HG02759 (cell line): ENCODE results near the gene OR7A17.

Experiments
- ATAC-seq: cut with Tn5 transposase; IDR thresholded peaks from one replicate; pipeline ENCODE4 v1.9.1; 2021; ENCODE audit warnings: mild to moderate bottlenecking, moderate library complexity; ENCODE audit not compliant: unreplicated experiment

OR7A17 gene

GRCh38 chr19:14886032-14886431 is at the start of gene OR7A17:
TSS of gene OR7A17 (minus strand) at chr19:14886132. CDS start at chr19:14881355, 4,777 bp downstream.
- ATAC-seq: no peak

DNA sequence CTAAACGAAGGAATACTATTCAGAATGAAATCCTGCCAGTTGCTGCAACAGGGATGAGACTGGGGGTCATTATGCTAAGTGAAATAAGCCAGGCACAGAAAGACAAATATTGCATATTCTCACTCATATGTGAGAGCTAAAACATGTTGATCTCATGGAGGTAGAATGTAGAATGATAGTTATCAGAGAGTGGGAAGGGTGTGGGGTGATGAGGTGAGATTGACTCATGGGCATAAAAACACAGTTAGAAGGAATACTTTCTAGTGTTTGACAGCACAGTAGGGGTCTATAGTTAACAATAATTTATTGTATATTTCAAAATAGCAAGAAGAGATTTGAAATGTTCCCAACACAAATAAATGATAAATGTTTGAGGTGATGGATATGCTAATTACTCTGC is 47.6 kb upstream of the OR7A17 start:
- ATAC-seq: no peak

- ATAC-seq: no peak
Measured at GRCh38 chr19:14916848-14917247, 30.9 kb upstream of the OR7A17 start.

DNA sequence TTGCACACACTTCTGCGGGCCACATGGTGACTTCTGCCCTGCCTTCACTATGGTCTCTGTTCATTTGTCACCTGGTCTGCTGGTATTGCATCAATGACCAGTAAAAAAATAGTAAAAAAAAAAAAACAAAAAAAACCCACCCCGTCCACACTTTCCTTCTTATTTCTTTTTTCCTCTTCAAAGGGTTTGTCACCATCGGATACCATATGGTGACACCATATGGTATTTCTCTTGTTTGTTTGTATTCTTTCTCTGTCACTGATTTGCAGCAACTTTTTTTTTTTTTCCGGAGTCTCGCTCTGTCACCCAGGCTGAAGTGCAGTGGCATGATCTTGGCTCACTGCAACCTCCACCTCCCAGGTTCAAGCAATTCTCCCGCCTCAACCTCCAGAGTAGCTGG is 29.2 kb upstream of the OR7A17 start:
- ATAC-seq: no peak

DNA sequence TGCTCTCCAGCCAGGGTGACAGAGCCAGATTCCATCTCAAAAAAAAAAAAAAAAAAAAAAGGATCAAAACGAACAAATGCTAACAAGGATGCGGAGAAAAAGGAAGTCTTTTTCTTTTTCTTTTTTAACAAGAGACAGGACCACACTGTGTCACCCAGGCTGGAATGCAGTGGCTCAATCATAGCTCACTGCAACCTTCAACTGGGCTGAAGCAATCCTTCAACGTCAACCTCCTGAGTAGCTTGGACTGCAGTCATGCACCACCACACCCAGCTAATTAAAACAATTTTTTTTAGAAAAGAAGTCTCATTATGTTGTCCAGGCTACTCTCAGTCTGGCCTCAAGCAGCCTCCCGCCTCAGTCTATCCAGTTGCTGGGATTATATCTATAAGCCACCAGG is 20.8 kb upstream of the OR7A17 start:
- ATAC-seq: no peak

DNA sequence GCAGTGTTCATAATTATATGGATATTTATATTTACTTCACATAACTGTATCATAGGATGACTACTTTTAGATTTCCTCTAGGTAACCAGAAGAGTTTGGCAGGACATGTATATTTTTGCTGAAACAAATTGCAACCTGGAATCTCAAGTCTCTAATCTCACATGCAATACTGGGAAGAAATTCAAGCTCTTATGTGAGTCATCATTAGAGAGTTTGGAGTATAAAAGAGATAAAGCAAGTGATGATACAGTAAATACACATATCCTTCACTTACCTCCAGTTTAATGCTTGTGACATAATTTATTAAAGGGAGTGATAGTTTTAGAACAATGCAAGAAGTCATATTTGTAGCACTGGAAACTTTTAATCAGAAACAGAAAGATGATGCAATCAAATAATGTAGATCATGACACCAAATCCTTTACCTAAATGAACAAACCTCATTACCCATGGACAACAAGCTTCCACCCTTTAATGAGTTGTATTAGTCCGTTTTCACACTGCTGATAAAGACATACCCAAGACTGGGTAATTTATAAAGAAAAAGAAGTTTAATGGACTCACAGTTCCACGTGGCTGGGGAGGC is 15.8 kb upstream of the OR7A17 start:
- ATAC-seq: no peak

DNA sequence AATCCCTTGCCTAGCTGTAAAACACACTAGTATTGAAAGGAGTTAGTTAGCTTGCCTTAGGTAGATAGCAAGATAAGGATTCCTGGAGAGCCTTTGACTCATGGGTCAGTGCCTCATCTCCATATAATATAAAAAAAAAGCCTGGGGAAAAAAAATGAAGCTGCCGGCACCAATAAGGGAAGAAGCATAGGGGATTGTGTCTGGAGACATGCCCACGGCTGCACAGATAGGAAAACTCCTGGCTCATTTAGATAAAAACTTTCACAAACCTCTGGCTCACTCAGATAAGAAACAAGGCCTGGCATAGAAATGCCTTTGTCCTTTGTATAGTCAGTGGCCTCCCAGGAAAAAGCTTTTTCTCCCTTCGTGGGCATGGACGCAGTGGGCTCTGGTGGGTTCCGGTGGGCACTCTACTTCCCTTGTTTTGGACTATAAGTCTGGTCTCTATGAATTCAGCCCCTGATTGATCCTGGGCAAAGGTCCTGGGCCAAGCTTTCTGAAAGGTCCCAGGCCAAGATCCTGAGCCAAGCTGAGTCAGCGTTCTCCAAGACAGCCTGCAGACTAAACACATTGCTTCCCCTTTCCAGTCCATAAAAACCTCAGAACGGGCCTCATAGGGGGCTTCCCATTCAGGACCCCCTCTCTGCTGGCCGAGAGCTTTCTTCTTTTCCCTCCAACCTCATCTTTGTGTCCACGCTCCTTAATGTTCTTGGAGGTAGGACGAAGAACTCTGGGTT is 4.9 kb upstream of the OR7A17 start:
- no peak for ATAC-seq

DNA sequence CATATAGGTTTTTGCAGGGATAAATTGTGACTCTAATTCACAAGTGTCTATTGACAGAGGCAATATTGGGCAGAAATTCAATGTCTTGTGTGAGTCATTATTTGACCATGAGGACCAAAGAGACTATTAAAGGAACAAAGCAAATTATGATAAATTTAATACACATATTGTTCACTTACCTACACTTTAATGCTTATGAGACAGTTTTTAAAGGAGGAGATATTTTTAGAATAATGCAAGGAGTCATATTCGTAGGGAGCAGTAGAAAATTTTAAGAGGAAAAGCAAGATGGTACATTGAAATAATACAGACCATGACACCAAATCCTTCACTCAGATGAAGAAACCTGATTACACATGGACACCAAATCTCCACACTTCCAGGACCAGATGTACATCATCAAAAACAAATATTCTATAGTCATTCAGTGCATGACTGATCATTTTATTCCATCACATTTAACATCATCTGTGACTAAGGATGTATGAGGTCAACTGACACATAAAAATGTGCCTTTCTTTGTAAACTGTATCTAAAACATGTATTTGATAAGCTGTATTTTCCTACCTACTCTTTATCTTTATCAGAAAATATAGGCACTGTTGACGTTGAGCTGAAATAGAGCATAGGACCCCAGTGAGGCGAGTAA is 4.2 kb upstream of the OR7A17 start:
- ATAC-seq: no peak

DNA sequence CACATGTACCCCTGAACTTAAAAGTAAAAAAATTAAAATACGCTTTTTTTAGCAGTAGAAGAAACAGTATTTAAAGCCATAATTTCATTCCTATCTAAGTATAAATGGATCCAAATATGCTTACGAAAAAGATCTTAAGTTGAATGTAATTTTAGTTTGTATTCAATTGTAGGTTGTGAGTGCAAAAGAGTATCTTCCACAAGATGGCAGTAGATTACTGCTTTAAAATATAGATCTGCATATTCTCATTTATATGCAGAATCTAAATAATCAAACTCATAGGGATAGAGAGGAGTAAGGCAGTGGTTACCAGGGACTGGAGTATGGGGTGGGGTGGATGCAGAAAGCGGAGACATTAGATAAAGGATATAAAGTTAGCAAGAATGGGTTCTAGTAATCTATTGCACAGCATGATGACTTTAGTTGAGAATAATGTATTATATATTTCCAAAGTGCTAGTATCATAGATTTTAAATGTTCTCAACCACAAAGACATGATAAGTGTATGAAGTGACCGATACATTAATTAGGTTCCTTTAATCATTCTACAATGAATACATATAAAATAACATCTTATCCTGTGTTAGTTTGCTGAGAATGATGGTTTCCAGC is 14.2 kb downstream of the OR7A17 start:
- no peak for ATAC-seq

DNA sequence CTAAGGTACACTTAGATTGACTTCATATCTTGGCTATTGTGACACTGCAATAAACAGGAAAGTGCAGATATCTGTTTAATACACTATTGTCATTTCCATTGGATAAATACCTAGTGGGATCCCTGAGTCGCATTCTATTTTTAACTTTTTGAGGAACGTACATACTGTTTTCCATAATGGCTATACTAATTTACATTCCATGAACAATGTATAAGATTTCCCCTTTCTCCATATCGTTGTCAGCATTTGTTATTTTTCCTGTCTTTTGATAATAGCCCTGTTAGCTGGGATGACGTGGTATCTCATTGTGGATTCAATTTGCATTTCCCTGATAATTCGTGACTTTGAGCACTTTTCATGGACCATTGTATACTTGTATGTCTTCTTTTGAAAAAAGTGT is 17.4 kb downstream of the OR7A17 start:
- ATAC-seq: no peak

DNA sequence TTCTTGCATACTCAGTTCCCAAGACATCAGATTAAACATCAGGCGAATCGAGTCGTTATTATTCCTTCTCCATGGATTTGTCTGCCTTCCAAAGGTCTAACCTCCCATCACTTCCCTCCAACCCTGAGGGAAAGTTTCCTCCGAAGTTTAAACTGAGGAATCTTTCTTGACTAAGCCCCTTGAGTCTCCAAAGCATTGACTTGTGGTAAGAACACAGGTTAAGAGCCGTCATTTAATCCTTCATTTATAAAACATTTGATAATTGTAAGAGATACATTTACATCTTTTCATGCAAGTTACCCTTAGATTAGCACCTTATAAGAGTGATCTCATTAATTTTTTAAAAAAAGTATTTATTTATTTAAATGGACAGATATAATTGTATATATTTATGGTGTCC is 37.1 kb downstream of the OR7A17 start, which contains the start of gene OR7A10:
Gene OR7A10 (minus strand): TSS at position 101 of the 400 bp plus-strand sequence. CDS start 7,045 bp downstream, outside the sequence.
- ATAC-seq: no peak

DNA sequence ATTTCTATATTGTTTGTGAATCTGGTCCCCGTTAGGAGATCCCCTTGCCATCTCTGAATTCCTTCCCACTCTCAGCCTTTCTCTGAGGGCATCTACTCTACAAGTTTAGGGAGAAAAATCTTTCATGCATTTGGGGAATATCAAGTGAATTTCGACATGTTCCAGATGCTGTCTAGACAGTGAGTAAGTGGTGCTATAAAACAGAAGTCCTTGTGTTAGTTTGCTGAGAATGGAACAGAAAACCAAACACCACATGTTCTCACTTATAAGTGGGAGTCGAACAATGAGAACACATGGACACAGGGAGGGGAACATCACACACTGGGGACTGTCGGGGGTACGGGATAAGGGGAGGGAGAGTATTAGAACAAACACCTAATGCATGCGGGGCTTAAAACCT is 42.4 kb downstream of the OR7A17 start:
- ATAC-seq: no peak

GRCh38 chr19:14843169-14843568 is 42.8 kb downstream of the OR7A17 start:
- ATAC-seq: no peak

DNA sequence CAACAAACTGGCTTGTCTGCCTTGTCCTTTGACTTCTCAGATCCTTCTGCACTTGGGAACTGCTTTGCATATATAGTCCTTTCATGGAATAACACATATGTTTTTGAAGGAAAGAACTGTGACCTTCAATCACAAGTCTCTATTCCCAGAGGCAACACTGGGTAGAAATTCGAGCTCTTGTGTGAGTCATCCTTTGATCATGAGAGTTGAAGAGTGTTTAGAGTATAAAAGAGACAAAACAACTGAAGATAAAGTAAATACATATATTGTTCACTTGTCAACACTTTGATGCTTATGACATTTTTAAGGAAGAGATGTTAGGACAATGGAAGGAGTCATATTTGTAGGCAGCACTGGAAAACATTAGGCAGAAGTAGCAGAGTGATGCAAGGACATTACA is 45.7 kb downstream of the OR7A17 start:
- ATAC-seq: no peak

DNA sequence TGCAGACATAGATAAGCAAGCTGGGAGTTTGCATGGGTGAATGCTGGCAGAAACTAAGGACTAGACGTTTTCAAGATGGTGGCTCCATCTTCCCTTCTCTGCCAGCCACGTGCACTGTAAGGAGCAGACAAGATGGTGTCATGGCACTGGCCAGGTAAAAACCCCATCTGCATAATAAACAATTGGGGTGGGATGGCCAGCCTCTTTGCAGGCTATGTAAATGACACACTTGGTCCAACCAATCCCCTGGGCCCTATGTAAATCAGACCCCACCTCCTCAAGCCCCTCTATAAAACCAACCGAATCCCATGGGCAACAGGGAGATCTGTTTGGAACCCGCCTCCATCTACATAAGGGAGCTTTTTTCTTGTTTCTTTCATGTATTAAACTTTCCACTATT is 48.5 kb downstream of the OR7A17 start:
- ATAC-seq: no peak

GRCh38 chr19:14835011-14835410 is 50.9 kb downstream of the OR7A17 start, which contains the start of the genes OR7A5 and OR7C1:
TSS of gene OR7A5 (minus strand) at chr19:14835185. CDS start at chr19:14828241, 6,944 bp downstream.
TSS of gene OR7C1 (minus strand) at chr19:14835185. CDS start at chr19:14800136, 35,049 bp downstream.
- no peak for ATAC-seq

DNA sequence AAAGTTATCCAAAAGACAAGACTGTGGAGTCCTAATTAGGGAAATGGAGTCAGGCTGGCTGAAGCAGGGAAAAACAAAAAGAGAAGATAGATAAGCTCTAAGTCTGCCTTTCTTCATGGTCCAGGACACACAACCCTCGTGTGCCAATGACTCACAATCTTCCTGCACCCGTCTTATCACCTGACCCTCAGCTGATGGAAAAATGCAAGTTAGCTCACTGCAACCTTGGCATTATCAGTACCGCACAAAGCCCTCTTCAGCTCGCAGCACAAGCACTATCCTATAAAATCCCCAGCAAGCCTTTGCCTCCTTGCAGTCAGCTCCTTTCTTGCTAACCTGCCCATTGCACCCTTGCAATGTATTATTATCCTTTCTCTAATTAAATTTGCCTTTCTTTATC is 55.2 kb downstream of the OR7A17 start:
- no peak for ATAC-seq
